Neural cell (in vitro differentiated cells): ENCODE measurements around the gene CLDN22. TPM values are rescaled to one million over a fixed set of nuclear protein-coding genes. Genes with fewer than 3 reads are reported as not detected.

Experiments
- H2AFZ ChIP-seq: fragments of 200-600, 300-800 bp; sonication (generic), shearing (Covaris generic); 2 replicates; pipeline ENCODE4 v1.6.0; 2014; ENCODE audit warnings: low read depth, mild to moderate bottlenecking, antibody characterized with exemption, low read length, moderate library complexity
- H3F3A ChIP-seq: fragments of 200-600 bp; shearing (Covaris generic); 2 replicates; pipeline ENCODE4 v1.6.1; 2016; ENCODE audit warnings: mild to moderate bottlenecking, moderate library complexity, mixed read lengths, antibody characterized with exemption, low read length; ENCODE audit not compliant: insufficient read depth, poor library complexity, severe bottlenecking
- H3K27ac ChIP-seq: fragments of 200-600, 300-800 bp; sonication (generic), shearing (Covaris generic); 2 replicates; pipeline ENCODE4 v1.5.1; 2014; ENCODE audit warnings: mild to moderate bottlenecking, low read length, moderate library complexity
- H3K27me3 ChIP-seq: fragments of 300-800, 200-600 bp; sonication (generic), shearing (Covaris generic); 2 replicates; pipeline ENCODE4 v1.6.0; 2014; ENCODE audit warnings: mild to moderate bottlenecking, low read depth, low read length, moderate library complexity; ENCODE audit not compliant: insufficient read depth
- H3K36me3 ChIP-seq: fragments of 300-800, 200-600 bp; sonication (generic), shearing (Covaris generic); 2 replicates; pipeline ENCODE4 v1.5.1; 2014; ENCODE audit warnings: mild to moderate bottlenecking, antibody characterized with exemption, low read length, moderate library complexity; ENCODE audit not compliant: insufficient read depth
- H3K4me2 ChIP-seq: fragments of 300-800, 200-600 bp; sonication (generic), shearing (Covaris generic); 2 replicates; pipeline ENCODE4 v1.6.0; 2014; ENCODE audit warnings: mild to moderate bottlenecking, low read length
- H3K4me3 ChIP-seq: fragments of 300-800, 200-600 bp; sonication (generic), shearing (Covaris generic); 2 replicates; pipeline ENCODE4 v1.5.1; 2014; ENCODE audit warnings: mild to moderate bottlenecking, low read length, moderate library complexity
- H3K79me2 ChIP-seq: fragments of 200-600 bp; shearing (Covaris generic); replicated peaks from 2 replicates; pipeline ENCODE4 v1.6.0; 2014; ENCODE audit warnings: mild to moderate bottlenecking, low read length, moderate library complexity; ENCODE audit not compliant: insufficient read depth
- H3K9ac ChIP-seq: fragments of 300-800, 200-600 bp; sonication (generic), shearing (Covaris generic); 2 replicates; pipeline ENCODE4 v1.6.1; 2016; ENCODE audit warnings: mild to moderate bottlenecking, low read length, mixed read lengths
- H3K9me2 ChIP-seq: fragments of 200-600 bp; shearing (Covaris generic); 2 replicates; pipeline ENCODE4 v1.6.1; 2016; ENCODE audit warnings: mild to moderate bottlenecking, low read length, mixed read lengths; ENCODE audit not compliant: insufficient read depth
- H3K9me3 ChIP-seq: fragments of 200-600, 300-800 bp; sonication (generic), shearing (Covaris generic); 2 replicates; pipeline ENCODE4 v1.6.1; 2016; ENCODE audit warnings: mild to moderate bottlenecking, mixed run types, low read length, moderate library complexity, mixed read lengths
- H4K20me1 ChIP-seq: fragments of 200-600 bp; shearing (Covaris generic); 2 replicates; pipeline ENCODE4 v1.6.1; 2016; ENCODE audit warnings: mild to moderate bottlenecking, mixed run types; ENCODE audit not compliant: insufficient read depth
- CTCF ChIP-seq: fragments of 450-650 bp; IDR thresholded peaks from 2 replicates; pipeline ENCODE4 v1.5.1; 2014; ENCODE audit warnings: antibody characterized with exemption, mild to moderate bottlenecking, moderate library complexity; ENCODE audit not compliant: poor library complexity, severe bottlenecking
- EP300 ChIP-seq: fragments of 450-650 bp; conservative IDR thresholded peaks from 2 replicates; pipeline ENCODE4 v1.6.1; 2014; ENCODE audit warnings: antibody characterized with exemption, mild to moderate bottlenecking, moderate library complexity; ENCODE audit not compliant: poor library complexity, severe bottlenecking
- EZH2 ChIP-seq: fragments of 200-600, 300-800 bp; shearing (Covaris generic), sonication (generic); IDR thresholded peaks from 2 replicates; pipeline ENCODE4 v1.6.1; 2014; ENCODE audit warnings: antibody characterized with exemption, low read length, borderline replicate concordance, mild to moderate bottlenecking; ENCODE audit not compliant: insufficient read depth, poor library complexity, severe bottlenecking
- MXI1 ChIP-seq: fragments of 450-650 bp; conservative IDR thresholded peaks from 2 replicates; pipeline ENCODE4 v1.6.1; 2014; ENCODE audit warnings: antibody characterized with exemption, mild to moderate bottlenecking; ENCODE audit not compliant: poor library complexity, severe bottlenecking
- POLR2AphosphoS5 ChIP-seq: IDR thresholded peaks from 2 replicates; pipeline ENCODE4 v1.6.1; 2012
- RAD21 ChIP-seq: fragments of 450-650 bp; conservative IDR thresholded peaks from 2 replicates; pipeline ENCODE4 v1.6.1; 2014; ENCODE audit warnings: antibody characterized with exemption, mild to moderate bottlenecking, moderate library complexity
- REST ChIP-seq: IDR thresholded peaks from 2 replicates; pipeline ENCODE4 v1.6.1; 2012; ENCODE audit warnings: borderline replicate concordance
- SMC3 ChIP-seq: fragments of 450-650 bp; conservative IDR thresholded peaks from 2 replicates; pipeline ENCODE4 v1.6.1; 2014; ENCODE audit warnings: antibody characterized with exemption, mild to moderate bottlenecking, moderate library complexity; ENCODE audit not compliant: poor library complexity
- TAF1 ChIP-seq: IDR thresholded peaks from 2 replicates; pipeline ENCODE4 v1.6.1; 2012; ENCODE audit warnings: low read depth
- polyA plus RNA-seq: library from polyadenylated mRNA; depleted of rRNA; stranded (reverse); fragments of >200 nt; gene quantifications from 2 replicates; pipeline ENCODE4 v1.2.3, GENCODE V29; 2014

Gene CLDN22
- polyA plus RNA-seq, 1 donor from 2014 or later, result not detected

GRCh38 chr4:183295711-183296110, 24.4 kb downstream of the CLDN22 start:
- Histone ChIP-seq H3K4me2 (no peak overlapping the region), H3K79me2 (no peaks in the 10 kb centered on the region), H4K20me1 (no peaks in the 10 kb centered on the region), H3K27ac (no peak overlapping the region), H3K9me3 (no peaks in the 10 kb centered on the region), H3K9me2 (no peaks in the 10 kb centered on the region), H3K4me3 (no peak overlapping the region), H3K27me3 (no peaks in the 10 kb centered on the region), H3K9ac (no peak overlapping the region), H2AFZ (no peak overlapping the region), H3K36me3 (no peaks in the 10 kb centered on the region), H3F3A (no peaks in the 10 kb centered on the region)
- TF ChIP-seq POLR2AphosphoS5 (peak; percentile 53), EZH2 (no peak)

GRCh38 chr4:183291070-183291469, 29.0 kb downstream of the CLDN22 start:
- H3K9me3 ChIP-seq, result no peaks in the 10 kb centered on the region
- TF ChIP-seq EZH2 (no peak), REST (no peak), RAD21 (no peak), TAF1 (no peak), MXI1 (no peak), EP300 (no peak), POLR2AphosphoS5 (no peak), CTCF (no peak), SMC3 (no peak)
- H3K36me3 ChIP-seq, result no peaks in the 10 kb centered on the region

GRCh38 chr4:183289688-183290087, 30.4 kb downstream of the CLDN22 start:
- no peak overlapping the region for H3K4me3 ChIP-seq

More at GRCh38 chr4:183291070-183291469, 29.0 kb downstream of the CLDN22 start:
- Histone ChIP-seq H3K4me2 (no peak overlapping the region), H3K79me2 (no peaks in the 10 kb centered on the region), H3K27me3 (no peaks in the 10 kb centered on the region), H3K27ac (no peak overlapping the region), H3F3A (no peaks in the 10 kb centered on the region), H3K9me2 (no peaks in the 10 kb centered on the region), H4K20me1 (no peaks in the 10 kb centered on the region), H3K4me3 (no peak overlapping the region), H3K9ac (no peak overlapping the region), H2AFZ (no peak overlapping the region)

More at GRCh38 chr4:183289688-183290087, 30.4 kb downstream of the CLDN22 start:
- no peaks in the 10 kb centered on the region for H3K79me2 ChIP-seq
- H3F3A ChIP-seq, result no peaks in the 10 kb centered on the region
- H4K20me1 ChIP-seq, result no peaks in the 10 kb centered on the region
- no peak overlapping the region for H3K4me2 ChIP-seq
- H3K9ac ChIP-seq, result no peak overlapping the region
- no peak for TF ChIP-seq SMC3
- TF ChIP-seq REST, result no peak
- no peak for TF ChIP-seq POLR2AphosphoS5
- no peak for TF ChIP-seq MXI1
- TF ChIP-seq TAF1, result no peak
- TF ChIP-seq RAD21, result no peak
- no peak for TF ChIP-seq CTCF
- no peak for TF ChIP-seq EP300
- TF ChIP-seq EZH2, result no peak
- no peaks in the 10 kb centered on the region for H3K9me2 ChIP-seq
- H3K36me3 ChIP-seq, result no peaks in the 10 kb centered on the region
- H3K9me3 ChIP-seq, result no peaks in the 10 kb centered on the region
- no peaks in the 10 kb centered on the region for H3K27me3 ChIP-seq
- H2AFZ ChIP-seq, result no peak overlapping the region
- H3K27ac ChIP-seq, result no peak overlapping the region
